GM23248 (cell line): ENCODE results near the gene HDAC4.

Source experiments
- EZH2 ChIP-seq: fragments of 200-600 bp; sonication (generic); IDR thresholded peaks from 2 replicates; pipeline ENCODE4 v1.6.1; 2018; ENCODE audit warnings: antibody characterized with exemption, mild to moderate bottlenecking; ENCODE audit not compliant: insufficient read depth, poor library complexity, severe bottlenecking
- EZH2phosphoT487 ChIP-seq: fragments of 200-600 bp; sonication (generic); IDR thresholded peaks from 2 replicates; pipeline ENCODE4 v1.6.1; 2018; ENCODE audit warnings: antibody characterized with exemption, moderate library complexity, mild to moderate bottlenecking, low read depth; ENCODE audit not compliant: insufficient read depth

DNA sequence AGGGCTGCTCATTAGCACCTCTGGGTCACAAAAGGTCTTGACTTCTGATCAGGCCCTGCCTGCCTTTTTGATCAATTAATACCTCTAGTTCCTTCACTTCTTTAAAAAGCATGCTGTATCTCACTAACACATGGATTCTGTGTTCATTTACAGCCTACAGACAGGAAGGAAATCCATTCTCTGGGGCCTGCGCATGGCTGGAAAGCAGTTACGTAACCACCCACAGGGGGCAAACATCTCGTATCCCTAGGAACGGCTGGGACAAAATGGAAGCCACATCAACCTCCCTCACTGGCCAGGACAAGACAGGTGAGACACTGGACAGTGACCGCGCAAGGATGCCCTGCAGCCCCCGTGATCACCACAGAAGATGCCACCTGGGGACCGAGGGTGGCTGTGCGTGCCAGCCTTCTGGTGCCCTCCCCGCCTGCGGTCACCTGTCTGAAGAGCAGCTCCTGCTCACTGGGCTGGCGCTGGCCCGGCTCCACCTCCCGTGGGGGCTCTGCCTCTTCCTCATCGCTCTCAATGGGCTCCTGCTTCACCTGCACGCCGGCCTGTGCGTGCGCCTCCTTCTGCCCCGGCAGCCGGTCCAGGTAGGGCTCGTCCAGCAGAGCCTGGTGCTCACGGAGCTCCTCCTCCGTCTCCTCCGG lies 286.1 kb downstream of the HDAC4 start:
- TF ChIP-seq EZH2: no peak
- no peak for TF ChIP-seq EZH2phosphoT487
